Inflammatory macrophage (primary cell): Measurements from ENCODE around the gene IDH1.
A peak's percentile ranks its signal among the peaks of the same experiment; 100 is the strongest.
"Not testable (repeated sequence)": the region's sequence is repeated elsewhere in the genome, so short reads cannot be mapped to it uniquely, and the experiment has no call there.

Experiments used
- DNase-seq, 2 donors: peaks; one replicate each; pipeline ENCODE4 v3.0.0-alpha.2; 2020 to 2022
- total RNA-seq, 18 experiments: gene quantifications; one replicate each; lab custom pipeline; 2026; ENCODE audit warnings: mixed read lengths in 6 of 18, inconsistent platforms in 2 of 18; lab: John Stamatoyannopoulos, UW

IDH1 gene
- 230 to 722 (median 606) reads per million in 18 experiments for total RNA-seq

- DNase-seq: peak; percentile 93 to 95
These were observed at the start of gene IDH1 for GRCh38 chr2:208254871-208255556. IDH1 (minus strand) TSS chr2:208255071; CDS start chr2:208251551, 3,520 bp downstream.

- no peak for DNase-seq
These were observed 49.3 kb upstream of the IDH1 start for GRCh38 chr2:208304157-208304556.

GRCh38 chr2:208300847-208301618 lies 46.2 kb upstream of the IDH1 start:
- no peak for DNase-seq

GRCh38 chr2:208297961-208298360 lies 43.1 kb upstream of the IDH1 start:
- peak in 1 of 2 donors; percentile 5 for DNase-seq

- no peak for DNase-seq
These were observed 41.7 kb upstream of the IDH1 start for GRCh38 chr2:208296610-208297009.

GRCh38 chr2:208295834-208296233 lies 41.0 kb upstream of the IDH1 start:
- DNase-seq: no peak

GRCh38 chr2:208294482-208295024 lies 39.7 kb upstream of the IDH1 start:
- DNase-seq: peak in 1 of 2 donors; percentile 9

- DNase-seq: peak; percentile 11 to 66
These were observed 31.0 kb upstream of the IDH1 start for GRCh38 chr2:208285853-208286252.

GRCh38 chr2:208280933-208281332 lies 26.1 kb upstream of the IDH1 start:
- no peak for DNase-seq

GRCh38 chr2:208280234-208280633 lies 25.4 kb upstream of the IDH1 start:
- DNase-seq: no peak

- no peak for DNase-seq
These were observed 24.4 kb upstream of the IDH1 start for GRCh38 chr2:208279236-208279635.

- DNase-seq: no peak
These were observed 23.7 kb upstream of the IDH1 start for GRCh38 chr2:208278549-208278948.

- DNase-seq: no peak
These were observed 19.9 kb upstream of the IDH1 start for GRCh38 chr2:208274748-208275147.

- DNase-seq: no peak
These were observed 14.2 kb upstream of the IDH1 start for GRCh38 chr2:208269091-208269490.

- DNase-seq: peak in 1 of 2 donors; percentile 28
These were observed 13.5 kb upstream of the IDH1 start for GRCh38 chr2:208268156-208268952.

- DNase-seq: not testable (repeated sequence)
These were observed 12.7 kb upstream of the IDH1 start for GRCh38 chr2:208267526-208267925.

GRCh38 chr2:208266936-208267335 lies 12.1 kb upstream of the IDH1 start:
- DNase-seq: no peak

GRCh38 chr2:208266553-208266893 lies 11.7 kb upstream of the IDH1 start:
- DNase-seq: no peak

GRCh38 chr2:208265801-208266552 lies 11.1 kb upstream of the IDH1 start, which contains the start of gene PIKFYVE:
PIKFYVE (plus strand) TSS chr2:208266255; CDS start chr2:208271520, 5,265 bp downstream.
- peak; percentile 98 for DNase-seq

- peak in 1 of 2 donors; percentile 34 for DNase-seq
These were observed 10.5 kb upstream of the IDH1 start for GRCh38 chr2:208265371-208265800.

GRCh38 chr2:208256849-208257813 lies 2.3 kb upstream of the IDH1 start:
- DNase-seq: not testable (repeated sequence)
